Astrocyte (in vitro differentiated cells and primary cell): ENCODE measurements around the gene LRRC27. TPM values are rescaled to one million over a fixed set of nuclear protein-coding genes. Genes with fewer than 3 reads are reported as not detected.

Experiments
- DNase-seq: peaks from one replicate; pipeline ENCODE4 v3.0.0-alpha.2; 2010; ENCODE audit warnings: low read depth
- FAIRE-seq: peaks from 2 replicates; lab custom pipeline; 2011; peaks lifted over from hg19 to GRCh38; lab: Jason Lieb, UNC
- H2AFZ ChIP-seq: 2 replicates; pipeline ENCODE4 v1.6.0; 2012; ENCODE audit warnings: low read depth, low read length, inconsistent platforms
- H3K27ac ChIP-seq: 2 replicates; pipeline ENCODE4 v1.5.1; 2011; ENCODE audit warnings: low read depth, low read length, inconsistent platforms
- H3K27me3 ChIP-seq: 2 replicates; pipeline ENCODE4 v1.6.0; 2011; ENCODE audit warnings: low read length, inconsistent platforms; ENCODE audit not compliant: insufficient read depth
- H3K36me3 ChIP-seq: 2 replicates; pipeline ENCODE4 v1.5.1; 2011; ENCODE audit warnings: low read length, inconsistent platforms; ENCODE audit not compliant: insufficient read depth
- H3K4me1 ChIP-seq: 2 replicates; pipeline ENCODE4 v1.5.1; 2011; ENCODE audit warnings: low read length, inconsistent platforms; ENCODE audit not compliant: insufficient read depth
- H3K4me2 ChIP-seq: 2 replicates; pipeline ENCODE4 v1.6.0; 2012; ENCODE audit warnings: low read length, inconsistent platforms
- H3K4me3 ChIP-seq: 2 replicates; pipeline ENCODE4 v1.5.1; 2011; ENCODE audit warnings: low read depth, mild to moderate bottlenecking, low read length, inconsistent platforms; ENCODE audit not compliant: insufficient read depth
- H3K79me2 ChIP-seq: 2 replicates; pipeline ENCODE4 v1.6.0; 2012; ENCODE audit warnings: mild to moderate bottlenecking, low read length, inconsistent platforms; ENCODE audit not compliant: insufficient read depth
- H3K9ac ChIP-seq: 2 replicates; pipeline ENCODE4 v1.6.0; 2012; ENCODE audit warnings: mild to moderate bottlenecking, low read length, inconsistent platforms
- H3K9me3 ChIP-seq: 2 replicates; pipeline ENCODE4 v1.5.1; 2012; ENCODE audit warnings: low read depth, mild to moderate bottlenecking, low read length, inconsistent platforms; ENCODE audit not compliant: insufficient read depth
- H4K20me1 ChIP-seq: 2 replicates; pipeline ENCODE4 v1.6.0; 2012; ENCODE audit warnings: low read length, inconsistent platforms; ENCODE audit not compliant: insufficient read depth
- H3K27ac Mint-ChIP-seq: one replicate; pipeline ENCODE4 v1.8.0; 2021; ENCODE audit warnings: mild to moderate bottlenecking, mixed read lengths; ENCODE audit not compliant: unreplicated experiment
- H3K27me3 Mint-ChIP-seq: one replicate; pipeline ENCODE4 v1.8.0; 2021; ENCODE audit warnings: low read depth, mixed read lengths; ENCODE audit not compliant: unreplicated experiment
- H3K36me3 Mint-ChIP-seq: one replicate; pipeline ENCODE4 v1.8.0; 2021; ENCODE audit warnings: low read depth, mixed read lengths; ENCODE audit not compliant: unreplicated experiment
- H3K4me1 Mint-ChIP-seq: one replicate; pipeline ENCODE4 v1.8.0; 2021; ENCODE audit warnings: low read depth, mixed read lengths; ENCODE audit not compliant: unreplicated experiment
- H3K4me3 Mint-ChIP-seq: one replicate; pipeline ENCODE4 v1.8.0; 2021; ENCODE audit warnings: mild to moderate bottlenecking, moderate library complexity, mixed read lengths; ENCODE audit not compliant: unreplicated experiment
- H3K9me3 Mint-ChIP-seq: one replicate; pipeline ENCODE4 v1.8.0; 2021; ENCODE audit warnings: mild to moderate bottlenecking, mixed read lengths; ENCODE audit not compliant: unreplicated experiment
- EZH2 ChIP-seq: IDR thresholded peaks from 2 replicates; pipeline ENCODE4 v1.6.1; 2012; ENCODE audit warnings: mild to moderate bottlenecking, low read length, inconsistent platforms; ENCODE audit not compliant: insufficient read depth
- total RNA-seq: library from RNA; stranded (reverse); gene quantifications from 2 replicates; pipeline ENCODE4 v1.2.1, GENCODE V29; 2021
- TF ChIP-seq, protein P1 (sequence below): IDR thresholded peaks from 2 replicates; pipeline ENCODE4 v1.5.1; 2011; ENCODE audit warnings: low read depth, mild to moderate bottlenecking, inconsistent platforms, low read length, moderate library complexity; ENCODE audit not compliant: insufficient read depth

LRRC27 gene
- total RNA-seq, 1 donor from 2014 or later: 8.0 TPM

DNA sequence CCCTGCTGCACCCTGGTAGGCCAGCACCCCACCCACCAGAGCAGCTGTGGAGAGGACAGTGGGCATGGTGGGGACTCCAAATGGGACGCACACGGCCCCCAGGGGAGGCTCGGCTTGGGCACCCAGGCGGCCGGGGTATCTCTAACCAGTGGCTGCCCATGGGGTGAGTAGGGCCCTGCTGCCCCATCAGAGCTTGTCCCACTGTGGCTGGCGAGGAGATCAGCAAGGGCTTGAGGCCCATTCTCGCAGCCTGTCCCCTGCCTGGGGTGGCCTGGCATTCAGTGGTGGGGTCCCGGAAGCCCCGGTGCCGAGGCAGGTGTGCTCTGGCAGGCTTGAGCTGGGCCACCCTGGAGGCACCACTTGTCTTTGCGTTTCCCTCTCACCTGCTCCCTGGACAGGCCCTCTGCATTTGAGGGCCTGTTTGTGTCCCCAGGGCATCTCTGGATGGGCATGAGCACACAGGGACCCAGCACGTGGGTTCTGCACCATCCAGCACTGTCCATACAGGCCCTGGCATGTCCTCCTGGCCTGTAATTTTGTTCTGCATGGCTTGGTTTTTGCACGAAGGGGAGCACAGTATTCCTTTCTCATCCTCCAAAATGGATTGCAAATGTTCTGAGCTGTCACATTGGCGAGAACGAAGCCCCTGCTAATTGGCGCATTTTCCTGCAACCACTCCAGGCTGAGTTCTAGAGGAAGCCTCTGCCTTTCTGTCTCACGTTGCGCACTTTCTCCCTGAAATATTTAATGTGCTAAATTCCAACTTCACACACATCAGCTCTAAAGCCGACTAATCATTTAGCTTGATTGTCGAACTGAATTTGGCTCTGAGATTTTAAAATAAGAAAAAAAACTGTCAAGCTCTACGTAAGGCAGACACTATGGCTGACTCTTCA is 92.2 kb downstream of the LRRC27 start:
- Histone ChIP-seq H3K4me3 (no peak overlapping the region), H3K27me3 (no peaks in the 10 kb centered on the region), H3K36me3 (no peaks in the 10 kb centered on the region), H4K20me1 (no peaks in the 10 kb centered on the region), H3K4me2 (no peak overlapping the region), H2AFZ (no peak overlapping the region), H3K9ac (no peak overlapping the region), H3K9me3 (no peaks in the 10 kb centered on the region), H3K79me2 (no peaks in the 10 kb centered on the region), H3K4me1 (peaks cover 9% of the 10 kb centered on the region), H3K27ac (no peak overlapping the region)
- Mint-ChIP-seq H3K27ac (no peak overlapping the region), H3K36me3 (peaks cover 2% of the 10 kb centered on the region), H3K4me1 (peaks cover 8% of the 10 kb centered on the region), H3K4me3 (no peak overlapping the region), H3K27me3 (no peaks in the 10 kb centered on the region), H3K9me3 (no peaks in the 10 kb centered on the region)
- FAIRE-seq (no peak), DNase-seq (no peak)
- TF ChIP-seq EZH2: no peak
- TF ChIP-seq, protein P1, sequence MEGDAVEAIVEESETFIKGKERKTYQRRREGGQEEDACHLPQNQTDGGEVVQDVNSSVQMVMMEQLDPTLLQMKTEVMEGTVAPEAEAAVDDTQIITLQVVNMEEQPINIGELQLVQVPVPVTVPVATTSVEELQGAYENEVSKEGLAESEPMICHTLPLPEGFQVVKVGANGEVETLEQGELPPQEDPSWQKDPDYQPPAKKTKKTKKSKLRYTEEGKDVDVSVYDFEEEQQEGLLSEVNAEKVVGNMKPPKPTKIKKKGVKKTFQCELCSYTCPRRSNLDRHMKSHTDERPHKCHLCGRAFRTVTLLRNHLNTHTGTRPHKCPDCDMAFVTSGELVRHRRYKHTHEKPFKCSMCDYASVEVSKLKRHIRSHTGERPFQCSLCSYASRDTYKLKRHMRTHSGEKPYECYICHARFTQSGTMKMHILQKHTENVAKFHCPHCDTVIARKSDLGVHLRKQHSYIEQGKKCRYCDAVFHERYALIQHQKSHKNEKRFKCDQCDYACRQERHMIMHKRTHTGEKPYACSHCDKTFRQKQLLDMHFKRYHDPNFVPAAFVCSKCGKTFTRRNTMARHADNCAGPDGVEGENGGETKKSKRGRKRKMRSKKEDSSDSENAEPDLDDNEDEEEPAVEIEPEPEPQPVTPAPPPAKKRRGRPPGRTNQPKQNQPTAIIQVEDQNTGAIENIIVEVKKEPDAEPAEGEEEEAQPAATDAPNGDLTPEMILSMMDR: no peak

DNA sequence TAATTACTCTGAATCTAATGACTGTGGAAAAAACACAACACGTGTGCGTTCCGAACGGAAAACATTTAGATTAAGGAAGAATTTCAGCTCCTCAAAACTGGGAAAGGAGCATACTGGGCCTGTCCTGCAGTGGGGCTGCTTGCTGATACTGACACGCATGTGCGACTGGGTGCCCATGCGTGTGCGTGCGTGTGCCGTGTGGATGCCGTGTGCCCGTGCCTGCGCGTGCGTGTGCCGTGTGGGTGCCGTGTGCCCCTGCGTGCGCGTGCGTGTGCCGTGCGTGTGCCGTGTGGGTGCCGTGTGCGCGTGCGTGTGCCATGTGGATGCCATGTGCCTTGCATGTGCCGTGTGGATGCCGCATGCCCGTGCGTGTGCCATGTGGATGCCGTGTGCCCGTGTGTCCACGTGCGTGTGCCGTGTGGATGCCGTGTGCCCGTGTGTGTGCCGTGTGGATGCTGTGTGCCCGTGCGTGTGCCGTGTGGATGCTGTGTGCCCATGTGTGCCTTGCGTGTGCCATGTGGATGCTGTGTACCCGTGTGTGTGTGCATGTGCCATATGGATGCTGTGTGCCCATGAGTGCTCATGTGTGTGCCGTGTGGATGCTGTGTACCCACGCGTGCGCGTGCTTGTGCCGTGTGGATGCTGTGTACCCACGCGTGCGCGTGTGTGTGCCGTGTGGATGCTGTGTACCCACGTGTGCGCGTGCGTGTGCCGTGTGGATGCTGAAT is 93.2 kb downstream of the LRRC27 start:
- Histone ChIP-seq H3K9me3 (no peaks in the 10 kb centered on the region), H3K27ac (no peak overlapping the region), H3K4me2 (no peak overlapping the region), H2AFZ (no peak overlapping the region), H3K9ac (no peak overlapping the region), H4K20me1 (no peaks in the 10 kb centered on the region), H3K36me3 (no peaks in the 10 kb centered on the region), H3K79me2 (no peaks in the 10 kb centered on the region), H3K4me3 (no peak overlapping the region), H3K4me1 (peaks cover 9% of the 10 kb centered on the region), H3K27me3 (no peaks in the 10 kb centered on the region)
- no peak overlapping the region for H3K27ac Mint-ChIP-seq
- DNase-seq: no peak
- peaks cover 8% of the 10 kb centered on the region for H3K4me1 Mint-ChIP-seq
- no peak overlapping the region for H3K4me3 Mint-ChIP-seq
- H3K27me3 Mint-ChIP-seq: no peaks in the 10 kb centered on the region
- H3K36me3 Mint-ChIP-seq: peaks cover 2% of the 10 kb centered on the region
- H3K9me3 Mint-ChIP-seq: no peaks in the 10 kb centered on the region
- FAIRE-seq: no peak
- TF ChIP-seq EZH2: no peak
- TF ChIP-seq, protein P1: no peak
